ENCODE measurements around the gene ANKRD49.

Gene ANKRD49

DNA sequence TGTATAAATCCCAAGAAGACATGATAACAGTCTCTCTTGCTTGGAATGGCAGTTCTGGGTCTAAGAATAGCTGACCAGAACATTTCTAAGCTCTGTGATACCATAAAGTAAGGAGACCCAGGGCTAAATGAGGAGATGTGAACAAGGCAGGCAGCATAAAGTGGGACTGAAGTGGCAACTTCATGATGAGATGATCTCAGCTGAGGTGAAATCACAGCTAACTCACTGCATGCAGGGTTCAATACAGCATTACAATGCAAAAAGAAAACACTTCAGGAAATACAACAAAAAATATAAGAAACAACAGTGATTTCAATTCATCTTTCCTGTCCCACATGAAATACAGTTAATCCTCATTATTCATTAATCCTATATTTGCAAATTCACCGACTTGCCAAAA lies 44.8 kb upstream of the ANKRD49 start:
- H3K9me2 ChIP-seq (replicated peaks; ENCODE audit: insufficient read depth, low read length): no peaks in the 10 kb centered on the region
- no peak overlapping the region for H3K4me3 ChIP-seq (ENCODE audit: low read length)
- no peaks in the 10 kb centered on the region for H3K9me3 ChIP-seq (replicated peaks; ENCODE audit: insufficient read depth, low read length)
- H3F3A ChIP-seq (ENCODE audit: insufficient read depth, low read length): no peaks in the 10 kb centered on the region
- no peak overlapping the region for H3K4me2 ChIP-seq (ENCODE audit: low read depth, low read length)
- H3K4me1 ChIP-seq (ENCODE audit: low read length): no peaks in the 10 kb centered on the region
- H3K9ac ChIP-seq (ENCODE audit: low read length): no peak overlapping the region
- no peak overlapping the region for H2AFZ ChIP-seq (ENCODE audit: low read length)
- H3K27me3 ChIP-seq (replicated peaks; ENCODE audit: insufficient read depth, low read length): no peaks in the 10 kb centered on the region
- no peak for TF ChIP-seq EZH2phosphoT487 (IDR thresholded peaks at IDR 0.05; ENCODE audit: low read length)
- TF ChIP-seq, protein P1, sequence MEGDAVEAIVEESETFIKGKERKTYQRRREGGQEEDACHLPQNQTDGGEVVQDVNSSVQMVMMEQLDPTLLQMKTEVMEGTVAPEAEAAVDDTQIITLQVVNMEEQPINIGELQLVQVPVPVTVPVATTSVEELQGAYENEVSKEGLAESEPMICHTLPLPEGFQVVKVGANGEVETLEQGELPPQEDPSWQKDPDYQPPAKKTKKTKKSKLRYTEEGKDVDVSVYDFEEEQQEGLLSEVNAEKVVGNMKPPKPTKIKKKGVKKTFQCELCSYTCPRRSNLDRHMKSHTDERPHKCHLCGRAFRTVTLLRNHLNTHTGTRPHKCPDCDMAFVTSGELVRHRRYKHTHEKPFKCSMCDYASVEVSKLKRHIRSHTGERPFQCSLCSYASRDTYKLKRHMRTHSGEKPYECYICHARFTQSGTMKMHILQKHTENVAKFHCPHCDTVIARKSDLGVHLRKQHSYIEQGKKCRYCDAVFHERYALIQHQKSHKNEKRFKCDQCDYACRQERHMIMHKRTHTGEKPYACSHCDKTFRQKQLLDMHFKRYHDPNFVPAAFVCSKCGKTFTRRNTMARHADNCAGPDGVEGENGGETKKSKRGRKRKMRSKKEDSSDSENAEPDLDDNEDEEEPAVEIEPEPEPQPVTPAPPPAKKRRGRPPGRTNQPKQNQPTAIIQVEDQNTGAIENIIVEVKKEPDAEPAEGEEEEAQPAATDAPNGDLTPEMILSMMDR (IDR thresholded peaks at IDR 0.05; ENCODE audit: low read length): no peak
- no peak for TF ChIP-seq EZH2 (optimal IDR thresholded peaks at IDR 0.05; ENCODE audit: low read depth, low read length)
- H3K36me3 ChIP-seq (replicated peaks; ENCODE audit: insufficient read depth, low read length): no peaks in the 10 kb centered on the region
- H3K27ac ChIP-seq (ENCODE audit: low read length): no peak overlapping the region
- H4K20me1 ChIP-seq (ENCODE audit: insufficient read depth, low read length): no peaks in the 10 kb centered on the region
- H3K79me2 ChIP-seq (ENCODE audit: low read length): no peaks in the 10 kb centered on the region
- no peak for DNase-seq

DNA sequence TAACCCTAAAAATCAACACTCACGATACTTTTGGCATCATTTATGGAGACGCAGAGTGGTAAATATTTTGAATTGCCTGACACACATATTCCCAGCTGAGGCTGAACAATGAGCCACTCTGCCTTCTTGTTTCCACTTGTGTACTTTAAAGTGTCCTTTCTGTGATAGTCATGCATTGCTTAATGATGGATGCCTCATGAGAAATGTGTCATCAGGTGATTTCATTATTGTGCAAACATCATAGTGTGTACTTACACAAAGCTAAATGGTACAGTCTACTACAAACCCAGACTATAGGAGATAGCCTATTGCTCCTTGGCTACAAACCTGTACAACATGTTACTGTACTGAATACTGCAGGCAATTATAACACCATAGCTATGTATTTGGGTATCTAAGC lies 44.3 kb upstream of the ANKRD49 start:
- Histone ChIP-seq H3K4me2 (ENCODE audit: low read depth, low read length) (no peak overlapping the region), H3K4me3 (ENCODE audit: low read length) (no peak overlapping the region), H3K36me3 (replicated peaks; ENCODE audit: insufficient read depth, low read length) (no peaks in the 10 kb centered on the region), H3K27ac (ENCODE audit: low read length) (no peak overlapping the region), H3K9me2 (replicated peaks; ENCODE audit: insufficient read depth, low read length) (no peaks in the 10 kb centered on the region), H4K20me1 (ENCODE audit: insufficient read depth, low read length) (no peaks in the 10 kb centered on the region), H3F3A (ENCODE audit: insufficient read depth, low read length) (no peaks in the 10 kb centered on the region), H3K9ac (ENCODE audit: low read length) (no peak overlapping the region), H3K4me1 (ENCODE audit: low read length) (no peaks in the 10 kb centered on the region), H3K79me2 (ENCODE audit: low read length) (no peaks in the 10 kb centered on the region), H2AFZ (ENCODE audit: low read length) (no peak overlapping the region), H3K9me3 (replicated peaks; ENCODE audit: insufficient read depth, low read length) (no peaks in the 10 kb centered on the region), H3K27me3 (replicated peaks; ENCODE audit: insufficient read depth, low read length) (no peaks in the 10 kb centered on the region)
- no peak for TF ChIP-seq EZH2 (optimal IDR thresholded peaks at IDR 0.05; ENCODE audit: low read depth, low read length)
- TF ChIP-seq EZH2phosphoT487 (IDR thresholded peaks at IDR 0.05; ENCODE audit: low read length): no peak
- TF ChIP-seq, protein P1 (IDR thresholded peaks at IDR 0.05; ENCODE audit: low read length): no peak
- DNase-seq: no peak

DNA sequence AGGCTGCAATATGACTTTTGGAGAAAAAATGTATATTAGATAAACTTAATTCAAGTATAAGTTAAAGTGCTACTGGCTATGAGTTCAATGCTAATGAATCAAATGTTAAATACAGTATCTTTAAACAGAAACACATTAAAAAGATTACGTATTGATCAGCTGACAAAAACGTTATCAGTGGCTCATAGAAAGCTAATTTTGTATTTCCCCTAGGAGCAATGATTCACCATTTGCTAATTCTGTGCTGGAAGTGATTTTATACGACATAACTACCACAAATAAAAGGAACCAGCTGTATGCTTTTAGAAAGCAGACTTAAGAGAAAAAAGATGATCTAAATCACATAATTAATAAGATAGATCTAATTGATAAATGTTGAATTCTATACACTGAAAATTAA lies 43.7 kb upstream of the ANKRD49 start:
- Histone ChIP-seq H2AFZ (ENCODE audit: low read length) (no peak overlapping the region), H3K27ac (ENCODE audit: low read length) (no peak overlapping the region), H3K27me3 (replicated peaks; ENCODE audit: insufficient read depth, low read length) (no peaks in the 10 kb centered on the region), H3K4me2 (ENCODE audit: low read depth, low read length) (no peak overlapping the region), H4K20me1 (ENCODE audit: insufficient read depth, low read length) (no peaks in the 10 kb centered on the region), H3K36me3 (replicated peaks; ENCODE audit: insufficient read depth, low read length) (no peaks in the 10 kb centered on the region), H3K9me2 (replicated peaks; ENCODE audit: insufficient read depth, low read length) (no peaks in the 10 kb centered on the region), H3K9ac (ENCODE audit: low read length) (no peak overlapping the region), H3K4me1 (ENCODE audit: low read length) (no peaks in the 10 kb centered on the region), H3F3A (ENCODE audit: insufficient read depth, low read length) (no peaks in the 10 kb centered on the region), H3K4me3 (ENCODE audit: low read length) (no peak overlapping the region), H3K9me3 (replicated peaks; ENCODE audit: insufficient read depth, low read length) (no peaks in the 10 kb centered on the region), H3K79me2 (ENCODE audit: low read length) (no peaks in the 10 kb centered on the region)
- no peak for TF ChIP-seq EZH2phosphoT487 (IDR thresholded peaks at IDR 0.05; ENCODE audit: low read length)
- no peak for TF ChIP-seq EZH2 (optimal IDR thresholded peaks at IDR 0.05; ENCODE audit: low read depth, low read length)
- TF ChIP-seq, protein P1 (IDR thresholded peaks at IDR 0.05; ENCODE audit: low read length): no peak
- no peak for DNase-seq
